A204.1 (cell line): ENCODE measurements around the gene DIRAS2.
"Not testable (repeated sequence)": the region's sequence is repeated elsewhere in the genome, so short reads cannot be mapped to it uniquely, and the experiment has no call there.

Source experiments
- FAIRE-seq: peaks from 2 replicates; lab custom pipeline; 2012; peaks lifted over from hg19 to GRCh38; lab: Jason Lieb, UNC

The DIRAS2 gene, protein sequence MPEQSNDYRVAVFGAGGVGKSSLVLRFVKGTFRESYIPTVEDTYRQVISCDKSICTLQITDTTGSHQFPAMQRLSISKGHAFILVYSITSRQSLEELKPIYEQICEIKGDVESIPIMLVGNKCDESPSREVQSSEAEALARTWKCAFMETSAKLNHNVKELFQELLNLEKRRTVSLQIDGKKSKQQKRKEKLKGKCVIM

DNA sequence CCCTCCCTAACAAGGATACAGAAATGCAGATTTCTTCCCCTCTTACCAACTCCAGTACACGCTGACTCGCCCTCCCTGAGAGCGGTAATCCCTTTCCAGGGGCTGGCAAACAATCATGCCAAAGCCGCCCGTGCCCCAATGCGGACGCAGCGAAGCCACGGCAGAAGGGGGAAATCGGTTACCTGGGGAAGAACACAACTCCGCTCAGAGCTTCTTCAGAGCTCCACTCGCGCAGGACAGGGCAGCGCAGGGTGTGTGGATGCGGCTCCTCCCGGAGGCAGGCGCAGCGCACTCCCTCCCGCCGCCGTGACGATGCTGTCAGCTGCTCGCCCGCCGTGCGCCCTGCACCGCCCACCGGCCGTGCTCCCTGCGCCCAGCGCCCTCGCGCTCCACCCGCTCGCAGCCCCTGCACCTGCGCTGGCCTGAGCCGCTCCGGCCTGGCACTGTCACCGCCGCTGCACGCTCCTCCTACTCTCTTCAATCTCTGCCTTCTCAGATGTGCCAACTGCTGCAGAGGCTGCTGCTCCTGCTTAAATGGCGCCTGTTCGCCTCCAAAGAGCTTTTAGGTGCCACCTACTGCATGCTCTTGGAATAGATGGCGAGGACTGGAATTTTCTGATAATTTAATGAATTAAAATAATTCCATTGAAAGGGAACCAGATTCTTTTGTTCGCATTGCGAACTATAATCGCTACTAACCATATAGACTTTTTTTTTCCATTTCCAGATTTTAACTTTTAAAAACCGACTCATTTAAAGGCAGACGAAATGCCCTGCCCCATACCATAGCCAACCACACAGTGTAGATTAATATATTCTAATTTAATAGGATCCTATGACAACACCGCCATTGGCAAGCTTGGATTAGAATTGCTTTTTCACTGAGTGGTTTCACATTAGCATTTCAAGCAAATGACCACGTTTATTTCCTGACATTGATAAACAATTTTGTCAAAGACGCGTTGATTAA is at the start of gene DIRAS2:
Gene DIRAS2 (minus strand): TSS at position 255 of the 970 bp plus-strand sequence. CDS start 28,997 bp downstream, outside the sequence.
- FAIRE-seq: no peak

DNA sequence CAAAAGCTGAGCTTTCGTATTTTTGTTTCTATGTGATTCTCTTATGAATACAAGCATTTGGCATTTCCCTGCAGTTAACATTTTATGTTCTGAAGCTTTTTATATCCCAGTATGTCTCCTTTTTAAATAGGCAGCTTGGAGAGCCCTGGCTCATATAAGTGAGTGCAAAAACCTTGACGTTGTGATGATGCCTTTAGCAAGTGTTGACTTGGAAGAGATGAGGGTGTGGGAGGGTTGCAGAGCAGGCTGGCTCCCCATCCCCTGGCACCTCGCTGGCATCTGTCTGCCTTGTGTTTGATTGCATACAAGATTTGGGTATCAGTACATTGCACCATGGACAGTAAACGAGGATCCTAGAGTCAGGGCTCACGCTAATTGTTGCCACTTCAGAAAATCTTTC is 42.1 kb upstream of the DIRAS2 start:
- no peak for FAIRE-seq

DNA sequence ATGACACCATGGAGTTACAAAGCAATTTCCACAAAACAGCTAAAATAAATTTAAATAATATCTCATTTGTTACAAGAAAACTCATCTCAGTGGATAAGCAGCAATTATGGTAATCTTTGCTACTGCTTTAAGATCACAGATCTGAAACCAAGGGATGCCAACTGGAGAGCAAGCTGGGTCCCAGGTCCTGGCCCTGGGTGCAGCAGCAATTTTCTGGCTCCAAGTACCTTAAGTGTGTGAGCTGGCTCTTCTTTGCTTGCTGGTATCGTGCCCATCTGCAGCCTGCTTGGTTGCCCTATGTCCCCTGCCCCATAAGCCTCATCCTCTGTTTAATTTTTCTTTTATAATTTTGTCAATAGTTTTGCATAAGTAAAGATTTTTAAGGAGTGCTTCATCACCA is 41.5 kb upstream of the DIRAS2 start:
- FAIRE-seq: no peak

DNA sequence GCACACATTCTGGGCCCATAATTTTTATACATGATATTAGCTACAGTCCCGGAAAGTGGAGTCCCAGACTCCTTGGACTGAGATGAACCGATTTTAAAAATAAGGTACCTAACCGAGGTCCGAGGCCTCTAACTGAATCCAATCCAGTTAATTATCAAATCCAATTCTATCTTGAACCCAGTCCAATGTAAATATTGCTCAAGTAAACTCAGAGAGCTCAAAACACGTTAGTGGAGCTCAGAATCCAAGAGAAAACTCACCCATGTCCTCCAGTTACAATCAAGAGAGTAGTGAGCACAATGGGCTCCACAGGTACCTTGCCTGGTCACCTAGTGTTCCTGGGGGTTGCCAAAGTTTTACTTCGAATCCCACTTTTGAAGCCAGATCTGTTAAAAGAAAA is 37.9 kb upstream of the DIRAS2 start:
- no peak for FAIRE-seq

DNA sequence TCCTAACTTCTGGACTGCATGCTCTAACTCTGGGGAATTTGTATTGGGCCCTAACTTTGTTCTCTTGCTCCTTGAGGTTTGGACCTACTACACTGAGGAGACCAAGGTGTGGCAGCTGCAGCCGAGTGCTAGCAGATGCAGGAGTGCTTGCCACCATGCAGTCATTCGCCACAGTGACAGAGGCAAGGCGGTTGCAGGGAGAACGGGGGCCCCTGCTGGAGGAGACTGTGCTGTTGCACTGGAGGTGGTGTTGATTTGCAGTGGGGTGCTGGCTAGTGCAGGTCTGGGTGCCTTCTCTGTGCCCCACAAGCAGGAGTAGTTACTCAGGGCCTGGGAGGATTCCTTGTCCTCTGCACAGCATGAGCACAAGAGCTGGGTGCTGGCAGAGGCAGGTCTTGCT is 22.4 kb upstream of the DIRAS2 start:
- FAIRE-seq: no peak

DNA sequence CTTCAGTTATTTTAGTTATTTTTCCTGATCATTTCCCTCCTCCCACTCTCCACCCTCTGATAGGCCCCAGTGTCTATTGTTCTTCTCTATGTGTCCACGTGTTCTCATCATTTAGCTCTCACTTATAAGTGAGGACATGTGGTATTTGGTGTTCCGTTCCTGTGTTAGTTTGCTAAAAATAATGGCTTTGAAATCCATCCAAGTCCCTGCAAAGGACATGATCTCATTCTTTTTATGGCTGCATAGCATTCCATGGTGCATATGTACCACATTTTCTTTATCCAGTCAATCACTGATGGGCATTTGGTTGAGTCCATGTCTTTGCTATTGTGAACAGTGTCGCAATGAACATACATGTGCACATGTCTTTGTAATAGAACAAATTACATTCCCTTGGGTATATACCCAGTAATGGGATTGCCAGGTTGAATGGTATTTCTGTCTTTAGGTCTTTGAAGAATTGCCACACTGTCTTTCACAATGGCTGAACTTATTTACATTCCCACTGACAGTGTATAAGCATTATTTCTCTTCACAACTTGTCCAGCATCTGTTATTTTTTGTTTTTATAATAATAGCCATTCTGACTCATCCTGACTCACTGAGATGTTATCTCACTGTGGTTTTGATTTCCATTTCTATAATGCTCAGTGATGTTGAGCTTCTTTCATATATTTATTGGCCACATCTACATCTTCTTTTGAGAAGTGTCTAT is 17.2 kb upstream of the DIRAS2 start:
- FAIRE-seq: no peak

DNA sequence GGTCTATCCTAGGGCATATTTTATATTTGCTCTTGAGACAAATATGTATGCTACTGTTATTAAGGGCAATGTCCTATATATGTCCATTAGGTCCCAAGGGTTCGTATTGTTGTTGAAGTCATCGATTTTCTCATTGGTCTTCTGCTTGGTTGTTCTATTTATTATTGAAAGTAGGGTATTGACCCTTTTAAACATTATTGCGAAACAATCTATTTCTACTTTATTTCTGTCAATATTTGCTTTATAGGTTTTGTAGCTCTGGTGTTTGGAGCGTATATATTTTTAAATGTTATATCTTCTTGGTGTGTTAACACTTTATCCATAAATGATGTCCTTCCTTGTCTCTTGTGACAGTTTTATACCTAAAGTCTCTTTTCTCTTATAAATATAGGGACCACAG is 16.2 kb upstream of the DIRAS2 start:
- no peak for FAIRE-seq

DNA sequence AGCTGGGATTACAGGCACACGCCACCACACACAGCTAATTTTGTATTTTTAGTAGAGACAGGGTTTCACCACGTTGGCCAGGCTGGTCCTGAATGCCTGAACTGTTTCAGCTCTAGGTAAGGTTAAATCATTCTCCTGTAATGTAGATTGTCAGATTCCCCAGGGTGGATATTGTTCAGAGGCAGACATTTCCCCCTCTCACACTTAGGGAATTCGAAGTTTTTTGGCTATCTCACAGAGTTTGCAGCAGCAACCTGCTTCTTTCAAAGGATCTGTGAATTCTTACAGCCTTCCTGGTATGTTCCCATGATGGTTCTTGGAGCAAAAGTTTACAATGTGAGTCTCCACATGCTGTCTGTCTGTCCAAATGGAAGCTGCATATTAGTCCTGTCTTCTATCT is 15.6 kb upstream of the DIRAS2 start:
- FAIRE-seq: no peak

DNA sequence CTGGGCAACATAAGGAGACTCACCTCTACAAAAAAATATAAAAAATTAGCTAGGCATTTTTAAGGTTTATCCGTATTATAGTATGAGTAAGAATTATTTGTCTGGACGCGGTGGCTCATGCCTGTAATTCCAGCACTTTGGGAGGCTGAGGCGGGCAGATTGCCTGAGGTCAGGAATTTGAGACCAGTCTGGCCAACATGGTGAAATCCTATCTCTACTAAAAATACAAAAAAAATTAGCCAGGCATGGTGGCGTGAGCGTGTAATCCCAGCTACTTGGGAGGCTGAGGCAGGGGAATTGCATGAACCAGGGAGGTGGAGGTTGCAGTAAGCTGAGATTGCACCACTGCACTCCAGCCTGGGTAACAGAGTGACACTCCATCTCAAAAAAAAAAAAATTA is 14.3 kb upstream of the DIRAS2 start:
- not testable (repeated sequence) for FAIRE-seq

DNA sequence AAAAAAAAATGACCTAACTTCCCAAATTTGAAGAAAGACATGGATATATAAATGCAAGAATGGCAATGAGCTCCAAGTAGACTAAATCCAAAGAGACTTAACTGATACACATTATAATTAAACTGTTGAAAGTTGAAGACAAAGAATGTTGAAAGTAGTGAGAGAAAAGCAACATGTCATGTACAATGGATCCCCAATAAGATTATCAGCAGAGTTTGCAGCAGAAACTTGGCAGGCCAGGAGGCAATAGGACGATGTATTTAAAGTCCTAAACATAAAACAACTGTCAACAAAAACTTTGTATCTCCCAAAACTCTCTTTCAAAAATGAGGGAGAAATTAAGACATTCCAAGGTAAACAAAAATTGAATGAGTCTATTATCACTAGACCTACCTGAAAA is 8.6 kb upstream of the DIRAS2 start:
- no peak for FAIRE-seq

DNA sequence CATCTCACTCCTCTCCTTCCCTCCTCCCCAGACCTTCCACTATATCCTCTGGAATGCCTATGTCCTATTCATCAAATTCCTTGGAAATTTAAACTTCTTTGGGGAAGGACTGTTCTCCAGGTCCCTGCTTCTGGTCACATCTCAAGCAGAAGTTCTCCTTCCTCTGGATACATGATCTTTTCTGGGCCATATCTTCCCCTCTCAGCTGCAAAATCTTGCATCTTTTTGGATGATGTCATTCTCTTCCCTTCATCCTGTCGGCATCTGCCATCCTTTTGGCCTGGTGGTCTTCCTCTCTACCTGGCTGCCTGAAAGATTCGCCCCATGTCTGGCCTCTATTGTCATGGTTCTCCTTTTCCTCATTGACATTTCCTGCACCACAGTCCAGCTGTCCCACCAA is 5.2 kb upstream of the DIRAS2 start:
- FAIRE-seq: no peak

DNA sequence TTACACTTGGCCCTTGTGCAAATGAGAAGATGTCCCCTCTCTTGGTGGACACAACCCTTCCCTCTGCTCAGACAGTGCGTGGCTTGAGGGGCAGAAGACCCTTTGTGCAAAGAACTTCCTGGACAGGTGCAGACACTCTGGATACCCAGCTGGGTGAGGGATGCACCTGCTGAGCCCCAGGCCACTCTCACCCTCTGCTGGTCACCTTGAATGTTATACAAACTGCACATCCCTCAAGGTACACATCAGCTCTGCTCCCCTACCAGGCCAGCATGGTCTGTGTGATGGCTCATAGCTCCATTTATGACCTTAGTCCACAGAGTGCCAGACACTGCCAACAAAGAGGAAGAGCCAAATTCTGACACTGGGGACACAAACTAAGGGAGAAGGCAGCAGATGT is 3.1 kb upstream of the DIRAS2 start:
- FAIRE-seq: no peak

DNA sequence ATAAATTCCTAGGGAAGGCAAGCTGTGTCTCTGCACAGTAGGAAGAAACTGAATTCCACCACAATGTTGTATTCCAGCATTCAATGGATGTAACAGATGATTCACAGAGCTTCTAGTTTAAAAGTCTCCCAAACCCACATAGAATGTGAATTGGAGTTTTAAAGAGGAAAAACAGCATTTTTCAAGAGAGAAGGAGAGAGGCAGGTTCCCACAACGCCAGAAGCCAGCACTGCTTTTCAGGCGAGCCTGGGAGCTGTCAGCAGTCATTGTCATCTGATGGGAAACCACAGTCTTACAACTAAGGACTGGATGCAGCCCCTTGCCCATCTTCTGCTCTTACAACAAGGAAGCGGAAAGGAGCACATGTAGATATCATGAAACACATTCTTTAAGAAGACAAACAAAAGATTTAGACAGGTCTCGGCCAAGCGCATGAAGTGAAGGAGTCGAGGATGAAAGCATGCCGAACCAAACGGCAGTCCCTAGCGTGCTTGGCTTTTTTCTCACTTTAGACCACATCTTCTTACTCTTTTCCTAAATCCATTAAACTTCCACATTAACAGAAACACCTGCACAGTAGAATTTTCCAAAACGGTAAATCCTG is 638 bp downstream of the DIRAS2 start:
- no peak for FAIRE-seq

DNA sequence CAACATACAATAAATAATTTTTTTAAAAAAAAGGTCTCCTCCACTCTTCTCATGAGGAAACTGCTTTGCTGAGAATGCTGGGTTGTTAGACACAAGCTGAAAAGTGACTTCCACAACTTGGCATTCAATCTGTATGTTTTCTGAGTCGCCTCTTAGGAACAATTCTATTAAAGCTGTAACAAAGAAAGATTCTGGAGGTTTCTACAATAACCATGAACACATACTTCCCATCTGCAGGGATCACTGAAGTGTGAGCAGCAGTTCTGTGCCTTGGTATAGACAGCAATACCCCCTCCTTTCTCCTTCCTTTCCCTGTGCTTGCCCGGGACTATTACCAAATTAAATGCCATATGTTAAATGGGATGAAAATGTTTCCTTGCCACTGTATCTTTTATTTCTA is 1.5 kb downstream of the DIRAS2 start:
- FAIRE-seq: no peak

DNA sequence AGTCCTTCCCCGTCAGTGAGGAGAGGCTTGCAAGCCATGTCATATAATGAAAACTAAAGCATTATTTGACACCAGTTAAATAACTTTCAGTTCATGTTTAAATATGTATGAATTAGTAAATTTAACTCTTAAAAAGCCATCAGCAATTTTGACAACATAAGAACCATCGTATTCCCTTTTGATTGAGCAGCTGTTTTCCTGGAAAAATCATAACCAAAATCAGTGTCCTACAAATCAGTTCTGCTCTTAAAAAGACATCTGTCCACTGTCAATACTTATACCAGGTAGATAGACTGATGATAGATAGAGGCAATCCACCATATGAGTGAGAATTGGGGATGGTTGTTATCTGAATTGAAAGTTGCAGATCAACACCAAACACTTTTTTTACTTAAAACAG is 2.3 kb downstream of the DIRAS2 start:
- no peak for FAIRE-seq

DNA sequence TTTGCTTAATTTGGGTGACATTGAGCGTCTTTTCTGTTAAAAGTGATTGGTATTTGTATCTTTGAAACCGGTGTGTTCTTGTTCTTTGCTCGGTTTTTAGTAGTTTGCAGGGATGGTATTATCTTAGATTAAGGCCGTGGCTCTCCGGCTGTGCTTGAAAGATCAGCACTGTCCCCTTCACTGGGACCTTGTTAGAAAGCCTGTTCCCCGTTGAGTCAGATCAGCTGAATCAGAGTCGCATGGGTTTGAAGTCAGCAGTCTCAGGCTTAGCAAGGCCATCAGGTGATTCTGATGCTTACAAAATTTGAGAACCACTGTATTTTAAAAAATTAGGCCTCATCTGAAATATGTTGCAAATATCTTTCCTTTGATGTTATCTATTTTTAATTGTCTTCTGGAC is 5.0 kb downstream of the DIRAS2 start:
- no peak for FAIRE-seq

DNA sequence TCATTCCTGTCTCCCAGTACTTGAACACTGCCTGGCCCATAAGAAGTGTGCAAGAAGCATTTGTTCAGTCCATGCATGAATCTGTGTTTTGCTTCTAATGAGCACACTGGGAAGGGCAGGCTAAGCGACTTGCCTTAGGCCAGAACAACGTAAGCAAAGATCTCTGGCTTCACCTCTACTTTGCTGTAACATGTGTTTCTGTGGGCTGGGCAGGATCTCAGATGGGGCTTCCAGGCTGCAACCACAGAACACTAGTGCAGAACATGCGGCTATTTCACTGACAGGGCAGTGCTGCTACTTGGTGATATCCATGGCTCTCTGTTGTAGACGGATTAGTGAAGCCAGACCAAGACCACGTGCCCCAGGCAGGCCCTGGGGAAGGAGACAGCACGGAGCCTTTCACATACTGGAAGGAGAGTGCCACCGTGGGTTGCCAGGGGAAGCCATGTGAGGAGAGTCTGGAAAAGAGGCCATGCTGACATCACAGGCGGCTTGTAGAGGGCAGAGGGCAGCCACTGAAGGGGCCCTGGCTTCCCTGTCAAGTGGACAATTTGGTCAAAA is 9.9 kb downstream of the DIRAS2 start:
- FAIRE-seq: no peak

DNA sequence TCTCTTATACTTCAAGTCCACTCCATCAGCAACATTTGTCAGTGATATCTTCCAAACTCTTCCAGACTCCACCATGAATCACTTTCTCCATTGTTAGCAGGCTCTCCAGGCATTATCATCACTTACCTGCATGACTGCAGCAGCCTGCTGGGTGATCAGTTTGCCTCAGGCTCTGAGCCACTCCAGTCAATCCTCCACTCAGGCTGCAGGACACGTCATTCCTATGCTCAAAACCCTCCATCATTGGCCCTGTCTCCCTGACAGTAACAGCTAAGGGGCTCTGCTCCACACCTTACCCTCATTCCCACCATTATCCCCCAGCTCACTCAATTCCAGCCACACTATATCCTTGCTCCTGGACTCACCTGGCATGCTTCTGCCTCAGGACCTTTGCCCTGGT is 10.7 kb downstream of the DIRAS2 start:
- FAIRE-seq: no peak

DNA sequence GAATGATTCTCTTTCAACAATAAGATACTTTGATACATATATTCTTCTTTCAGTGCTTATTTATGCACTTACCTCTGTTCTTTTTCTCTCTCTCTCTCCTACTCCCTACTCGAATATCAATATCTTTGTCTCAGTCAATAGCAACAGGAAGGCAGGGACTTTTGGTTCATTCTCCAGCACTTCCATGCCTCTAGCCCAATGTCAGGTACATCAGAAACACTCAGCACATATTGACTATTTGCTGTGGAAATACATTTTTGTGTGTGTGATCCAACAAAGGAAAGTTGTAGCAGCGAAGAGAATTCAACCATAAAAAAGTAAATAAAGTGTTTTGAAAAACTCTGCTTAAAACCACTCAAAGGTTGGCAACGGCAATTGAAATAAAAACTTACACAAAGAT is 12.6 kb downstream of the DIRAS2 start:
- FAIRE-seq: no peak

DNA sequence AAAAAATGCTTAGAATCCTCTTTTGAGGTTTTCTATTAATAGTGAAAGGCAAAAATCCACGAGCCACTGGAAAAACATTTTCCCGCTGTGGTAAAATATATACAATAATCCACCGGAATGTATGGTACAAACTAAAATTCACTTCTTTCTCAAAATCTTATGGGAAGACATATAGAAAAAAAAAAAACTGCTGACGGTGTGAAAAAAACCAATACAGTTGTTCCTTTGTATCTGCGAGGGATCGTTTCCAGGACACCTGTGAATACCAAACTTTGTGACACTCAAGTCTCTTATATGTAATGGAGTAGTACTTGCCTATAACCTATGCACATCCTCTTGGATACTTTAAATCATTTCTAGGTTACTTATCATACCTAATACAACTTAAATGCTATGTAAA is 13.3 kb downstream of the DIRAS2 start:
- FAIRE-seq: no peak

DNA sequence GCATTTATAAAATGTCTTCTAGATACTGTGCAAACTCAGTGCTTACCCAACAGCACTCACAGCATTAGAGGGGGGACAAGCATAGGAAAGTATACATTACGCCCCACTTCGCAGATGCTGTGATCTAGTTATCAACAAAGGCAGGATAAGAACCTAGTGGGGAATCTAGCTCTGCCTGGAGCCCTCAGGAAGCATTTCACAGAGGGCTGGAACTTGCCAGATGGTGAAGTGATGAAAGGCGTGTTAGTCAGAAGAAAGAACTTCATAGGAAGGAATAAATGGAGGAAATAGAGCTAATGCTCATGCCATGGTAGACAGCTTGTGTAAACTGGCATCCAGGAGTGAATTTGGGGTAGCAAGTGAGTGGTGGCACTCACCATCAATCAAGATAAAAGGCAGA is 25.8 kb downstream of the DIRAS2 start:
- no peak for FAIRE-seq

DNA sequence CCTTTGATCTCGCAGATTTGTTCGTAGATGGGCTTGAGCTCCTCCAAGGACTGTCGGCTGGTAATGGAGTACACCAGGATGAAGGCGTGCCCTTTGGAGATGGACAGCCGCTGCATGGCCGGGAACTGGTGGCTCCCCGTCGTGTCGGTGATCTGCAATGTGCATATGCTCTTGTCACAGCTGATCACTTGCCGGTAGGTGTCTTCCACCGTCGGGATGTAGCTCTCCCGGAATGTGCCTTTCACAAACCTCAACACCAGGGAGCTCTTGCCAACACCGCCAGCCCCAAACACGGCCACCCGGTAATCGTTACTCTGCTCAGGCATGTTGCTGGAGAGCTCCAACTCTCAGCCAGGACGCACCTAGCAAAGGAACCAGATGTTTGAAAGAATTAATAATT is 29.1 kb downstream of the DIRAS2 start:
- no peak for FAIRE-seq
